NB4 (cell line): ENCODE results near the gene ZFP92.

Experiments used
- DNase-seq: peaks from one replicate; pipeline ENCODE4 v3.0.0; 2010; ENCODE audit warnings: low read depth
- H3K4me3 ChIP-seq: one replicate; pipeline ENCODE4 v1.5.1; 2011; ENCODE audit warnings: mild to moderate bottlenecking, low read depth, low read length, moderate library complexity
- CTCF ChIP-seq: IDR thresholded peaks from one replicate; pipeline ENCODE4 v1.5.1; 2012; ENCODE audit warnings: low read depth, low read length
- MAX ChIP-seq: IDR thresholded peaks from 2 replicates; pipeline ENCODE4 v1.6.1; 2011; ENCODE audit warnings: low read depth, low read length
- MYC ChIP-seq: IDR thresholded peaks from 2 replicates; pipeline ENCODE4 v1.6.1; 2011; ENCODE audit warnings: low read depth, low read length
- POLR2A ChIP-seq: IDR thresholded peaks from 2 replicates; pipeline ENCODE4 v1.6.1; 2011; ENCODE audit warnings: mild to moderate bottlenecking; ENCODE audit not compliant: insufficient read length; ENCODE audit errors: extremely low read depth

Gene ZFP92

GRCh38 chrX:153460826-153461225, 49.6 kb downstream of the ZFP92 start:
- no peak for TF ChIP-seq MYC
- TF ChIP-seq POLR2A, result no peak
- no peak for TF ChIP-seq MAX
- TF ChIP-seq CTCF, result peak; percentile 73
- DNase-seq, result peak; percentile 51
- H3K4me3 ChIP-seq, result no peak overlapping the region
